GM23338 (cell line): Measurements from ENCODE around the gene FBXW7. TPM values are rescaled to one million over a fixed set of nuclear protein-coding genes. Genes with fewer than 3 reads are reported as not detected.

Source experiments
- ATAC-seq: fragments of 200-7000 bp; cut with Tn5 transposase; 3 replicates; pipeline ENCODE4 v1.9.1; 2020
- DNase-seq: peaks from one replicate; pipeline ENCODE4 v3.0.0-alpha.2; 2015; ENCODE audit warnings: low spot score
- H2AFZ ChIP-seq: fragments of 200-600 bp; sonication (generic); 2 replicates; pipeline ENCODE4 v1.8.0; 2016; ENCODE audit warnings: antibody characterized with exemption, mild to moderate bottlenecking, moderate library complexity
- H3F3A ChIP-seq: fragments of 200-600 bp; sonication (generic); replicated peaks from 2 replicates; pipeline ENCODE4 v1.8.0; 2017; ENCODE audit warnings: antibody characterized with exemption, mixed run types, low read depth
- H3K27ac ChIP-seq: fragments of 200-600 bp; sonication (generic); 2 replicates; pipeline ENCODE4 v1.6.1; 2016; ENCODE audit warnings: low read depth
- H3K27me3 ChIP-seq: fragments of 200-600 bp; sonication (generic); 2 replicates; pipeline ENCODE4 v1.8.0; 2016; ENCODE audit warnings: mild to moderate bottlenecking, mixed run types, moderate library complexity; ENCODE audit not compliant: insufficient read depth
- H3K36me3 ChIP-seq: fragments of 200-600 bp; sonication (generic); 2 replicates; pipeline ENCODE4 v1.8.0; 2016; ENCODE audit warnings: mild to moderate bottlenecking; ENCODE audit not compliant: insufficient read depth
- H3K4me1 ChIP-seq: fragments of 200-600 bp; sonication (generic); 2 replicates; pipeline ENCODE4 v1.8.0; 2016; ENCODE audit warnings: mild to moderate bottlenecking, moderate library complexity; ENCODE audit not compliant: insufficient read depth
- H3K4me2 ChIP-seq: fragments of 200-600 bp; sonication (generic); 2 replicates; pipeline ENCODE4 v1.7.1; 2017; ENCODE audit warnings: mixed run types
- H3K4me3 ChIP-seq: fragments of 200-600 bp; sonication (generic); 2 replicates; pipeline ENCODE4 v1.6.1; 2016; ENCODE audit warnings: mixed run types
- H3K79me2 ChIP-seq: fragments of 200-600 bp; sonication (generic); replicated peaks from 2 replicates; pipeline ENCODE4 v1.8.0; 2017; ENCODE audit warnings: mild to moderate bottlenecking; ENCODE audit not compliant: insufficient read depth
- H3K9me2 ChIP-seq: fragments of 200-600 bp; sonication (generic); 2 replicates; pipeline ENCODE4 v1.8.0; 2017; ENCODE audit not compliant: insufficient read depth
- H4K20me1 ChIP-seq: fragments of 200-600 bp; sonication (generic); replicated peaks from 2 replicates; pipeline ENCODE4 v1.8.0; 2017; ENCODE audit warnings: mild to moderate bottlenecking; ENCODE audit not compliant: insufficient read depth
- H3K27ac Mint-ChIP-seq: 2 replicates; pipeline ENCODE4 v1.8.0; 2020; ENCODE audit warnings: inconsistent platforms, mild to moderate bottlenecking, moderate library complexity, mixed read lengths
- H3K27me3 Mint-ChIP-seq: 3 replicates; pipeline ENCODE4 v1.8.0; 2022; ENCODE audit warnings: low read depth, mild to moderate bottlenecking, moderate library complexity, mixed read lengths, inconsistent platforms; ENCODE audit not compliant: insufficient read depth, poor library complexity
- H3K36me3 Mint-ChIP-seq: 3 replicates; pipeline ENCODE4 v1.8.0; 2021; ENCODE audit warnings: low read depth, mild to moderate bottlenecking, inconsistent platforms, moderate library complexity, mixed read lengths
- H3K4me1 Mint-ChIP-seq: 3 replicates; pipeline ENCODE4 v1.8.0; 2020; ENCODE audit warnings: mild to moderate bottlenecking, inconsistent platforms, mixed read lengths
- H3K4me3 Mint-ChIP-seq: 3 replicates; pipeline ENCODE4 v1.8.0; 2021; ENCODE audit warnings: moderate library complexity, mild to moderate bottlenecking, inconsistent platforms, mixed read lengths
- H3K9me3 Mint-ChIP-seq: 3 replicates; pipeline ENCODE4 v1.8.0; 2020; ENCODE audit warnings: moderate library complexity, mild to moderate bottlenecking, inconsistent platforms, mixed read lengths
- ETS1 ChIP-seq: IDR thresholded peaks from 2 replicates; pipeline ENCODE4 v1.6.1; 2016; ENCODE audit warnings: antibody characterized with exemption
- EZH2phosphoT487 ChIP-seq: fragments of 200-600 bp; sonication (generic); IDR thresholded peaks from one replicate; pipeline ENCODE4 v1.8.1; 2018; ENCODE audit warnings: antibody characterized with exemption; ENCODE audit not compliant: unreplicated experiment
- POLR2AphosphoS5 ChIP-seq: IDR thresholded peaks from 2 replicates; pipeline ENCODE4 v1.6.1; 2016; ENCODE audit warnings: antibody characterized with exemption, low read depth
- ZNF114 ChIP-seq: fragments of 250-450 bp; sonication (Bioruptor Pico); IDR thresholded peaks from 2 replicates; pipeline ENCODE4 v1.5.0; 2020; ENCODE audit warnings: mild to moderate bottlenecking, moderate library complexity
- ZNF331 ChIP-seq: fragments of 250-450 bp; sonication (Bioruptor Pico); IDR thresholded peaks from 2 replicates; pipeline ENCODE4 v1.5.0; 2020; ENCODE audit warnings: low read depth, mild to moderate bottlenecking, moderate library complexity
- ZNF462 ChIP-seq: fragments of 250-450 bp; sonication (Bioruptor Pico); IDR thresholded peaks from 2 replicates; pipeline ENCODE4 v1.5.0; 2020; ENCODE audit warnings: mild to moderate bottlenecking, moderate library complexity
- polyA plus RNA-seq: library from polyadenylated mRNA; unstranded; fragments of >200 nt; fragmentation: Nextera tagmentation; extraction: Ambion mirVana; gene quantifications from 2 replicates; pipeline ENCODE4 v1.2.1, GENCODE V29; 2016
- total RNA-seq: library from RNA; depleted of rRNA; stranded (reverse); fragments of >200 nt; shearing (Covaris generic); gene quantifications from 2 replicates; pipeline ENCODE4 v1.2.3, GENCODE V29; 2014

FBXW7 gene
- total and polyA plus RNA-seq, 2 experiments from 2014 or later = 25.8 to 34.7 TPM

DNA sequence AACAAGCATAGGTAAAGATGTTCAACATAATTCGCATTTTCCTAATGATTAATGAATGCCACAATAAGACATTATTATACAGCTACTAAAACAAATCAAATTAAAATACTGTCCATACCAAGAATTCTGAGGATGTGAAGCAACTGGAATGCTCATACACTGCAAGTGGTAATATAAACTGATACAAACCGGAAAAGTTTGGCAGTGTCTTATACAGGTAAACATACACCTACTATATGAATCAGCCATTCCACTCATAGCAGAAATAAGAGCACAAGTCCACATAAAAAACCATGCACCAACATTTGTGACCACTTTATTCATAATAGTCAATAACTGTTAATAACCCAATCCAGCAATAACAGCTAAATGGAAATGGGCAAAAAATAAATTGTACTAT is 79.3 kb downstream of the FBXW7 start (continued):
- TF ChIP-seq ZNF462 (CRISPR knock-in tag) (no peak), ETS1 (no peak), ZNF114 (no peak), POLR2AphosphoS5 (no peak)

GRCh38 chr4:152455311-152455710 is 80.6 kb downstream of the FBXW7 start:
- peaks cover 4% of the 10 kb centered on the region; the same call in 2 of the 3 replicates for H3K4me1 Mint-ChIP-seq
- H3K9me2 ChIP-seq = no peaks in the 10 kb centered on the region
- TF ChIP-seq EZH2phosphoT487 (no peak), ZNF331 (CRISPR knock-in tag) (no peak), ZNF462 (CRISPR knock-in tag) (no peak), POLR2AphosphoS5 (no peak)

More at GRCh38 chr4:152455311-152455710, 80.6 kb downstream of the FBXW7 start:
- Histone ChIP-seq H3K4me1 (no peaks in the 10 kb centered on the region), H3K36me3 (no peaks in the 10 kb centered on the region), H3F3A (no peaks in the 10 kb centered on the region), H3K4me2 (no peak overlapping the region), H3K79me2 (peaks cover 56% of the 10 kb centered on the region), H3K27ac (no peak overlapping the region), H4K20me1 (peaks cover 4% of the 10 kb centered on the region), H2AFZ (no peak overlapping the region), H3K27me3 (no peaks in the 10 kb centered on the region), H3K4me3 (no peak overlapping the region)
- Mint-ChIP-seq H3K27ac (no peak overlapping the region), H3K27me3 (no peaks in the 10 kb centered on the region), H3K36me3 (no peaks in the 10 kb centered on the region), H3K4me3 (no peak overlapping the region), H3K9me3 (no peaks in the 10 kb centered on the region)
- DNase-seq (no peak), ATAC-seq (no peak)
